CD14-positive monocyte (primary cell): ENCODE data around the gene XPR1. TPM values are rescaled to one million over a fixed set of nuclear protein-coding genes. Genes with fewer than 3 reads are reported as not detected.

ENCODE experiments used
- DNase-seq, 3 donors: peaks; one replicate each; pipeline ENCODE4 v3.0.0-alpha.2; 2011 to 2022
- H2AFZ ChIP-seq: 2 replicates; pipeline ENCODE4 v1.6.0; 2012; ENCODE audit warnings: mild to moderate bottlenecking, low read depth, low read length, inconsistent platforms; ENCODE audit not compliant: insufficient read depth, poor library complexity, severe bottlenecking
- H3K27ac ChIP-seq, 2 donors: 1 replicate in 1 of 2; 2 replicates in 1 of 2; pipeline ENCODE4 v1.5.1; 2012 to 2013; ENCODE audit warnings: low read length in 2 of 2, control low read depth in 1 of 2, inconsistent platforms in 1 of 2, low read depth in 1 of 2, mild to moderate bottlenecking in 1 of 2
- H3K27me3 ChIP-seq, 2 donors: one replicate each; pipeline versions ENCODE4 v1.6.0 to v1.6.1; 2011 to 2013; ENCODE audit warnings: low read length in 2 of 2; ENCODE audit not compliant: control insufficient read depth in 2 of 2, insufficient read depth in 2 of 2
- H3K36me3 ChIP-seq, 2 donors: replicated peaks in 1 of 2; 1 replicate in 1 of 2; 2 replicates in 1 of 2; pipeline versions ENCODE4 v1.5.1 to v1.6.1; 2012 to 2013; ENCODE audit warnings: low read length in 2 of 2, control low read depth in 1 of 2, inconsistent platforms in 1 of 2, mild to moderate bottlenecking in 1 of 2; ENCODE audit not compliant: insufficient read depth in 2 of 2, control insufficient read depth in 1 of 2
- H3K4me1 ChIP-seq, 2 donors: 1 replicate in 1 of 2; 2 replicates in 1 of 2; pipeline versions ENCODE4 v1.5.1 to v1.6.1; 2012 to 2013; ENCODE audit warnings: low read length in 2 of 2, control low read depth in 1 of 2, inconsistent platforms in 1 of 2, mild to moderate bottlenecking in 1 of 2, moderate library complexity in 1 of 2; ENCODE audit not compliant: insufficient read depth in 2 of 2, control insufficient read depth in 1 of 2
- H3K4me2 ChIP-seq: replicated peaks from 2 replicates; pipeline ENCODE3; 2012; ENCODE audit warnings: low read length, moderate library complexity, mild to moderate bottlenecking; ENCODE audit not compliant: poor library complexity, severe bottlenecking; ENCODE audit errors: extremely low read depth
- H3K4me3 ChIP-seq, 3 experiments: fragments of 200-600 bp in 1 of 3; sonication (generic) in 1 of 3; replicated peaks in 1 of 3; 1 replicate in 2 of 3; 2 replicates in 1 of 3; pipeline ENCODE4 v1.5.1; 2011 to 2013; ENCODE audit warnings: low read length in 3 of 3, mild to moderate bottlenecking in 3 of 3, control low read depth in 2 of 3, low read depth in 2 of 3, inconsistent platforms in 1 of 3, moderate library complexity in 1 of 3
- H3K79me2 ChIP-seq: 2 replicates; pipeline ENCODE4 v1.6.0; 2012; ENCODE audit warnings: mild to moderate bottlenecking, control low read depth, inconsistent platforms, low read length, moderate library complexity; ENCODE audit not compliant: insufficient read depth
- H3K9ac ChIP-seq: 2 replicates; pipeline ENCODE4 v1.6.0; 2017; ENCODE audit warnings: low read length, mild to moderate bottlenecking; ENCODE audit not compliant: insufficient read depth, poor library complexity, severe bottlenecking
- H3K9me3 ChIP-seq, 2 donors: replicated peaks in 1 of 2; 1 replicate in 1 of 2; 2 replicates in 1 of 2; pipeline versions ENCODE4 v1.5.1 to v1.6.1; 2012 to 2013; ENCODE audit warnings: low read length in 2 of 2, control low read depth in 1 of 2; ENCODE audit not compliant: control insufficient read depth in 1 of 2, insufficient read depth in 1 of 2
- H4K20me1 ChIP-seq: 2 replicates; pipeline ENCODE4 v1.6.0; 2012; ENCODE audit warnings: mild to moderate bottlenecking, low read length, control low read depth, moderate library complexity; ENCODE audit not compliant: insufficient read depth
- H3K27ac Mint-ChIP-seq, 7 donors: one replicate each; pipeline ENCODE4 v1.8.0; 2020; ENCODE audit warnings: mild to moderate bottlenecking in 7 of 7, mixed read lengths in 7 of 7, moderate library complexity in 6 of 7, inconsistent platforms in 2 of 7
- H3K27me3 Mint-ChIP-seq, 3 donors: one replicate each; pipeline ENCODE4 v1.8.0; 2021 to 2022; ENCODE audit warnings: low read depth in 3 of 3, mild to moderate bottlenecking in 3 of 3, mixed read lengths in 3 of 3, moderate library complexity in 3 of 3, inconsistent platforms in 1 of 3
- H3K36me3 Mint-ChIP-seq, 2 donors: one replicate each; pipeline ENCODE4 v1.8.0; 2020; ENCODE audit warnings: mixed read lengths in 2 of 2, inconsistent platforms in 1 of 2, mild to moderate bottlenecking in 1 of 2
- H3K4me1 Mint-ChIP-seq: one replicate; pipeline ENCODE4 v1.8.0; 2020; ENCODE audit warnings: mild to moderate bottlenecking, mixed read lengths
- H3K4me3 Mint-ChIP-seq, 2 donors: one replicate each; pipeline ENCODE4 v1.8.0; 2020; ENCODE audit warnings: mild to moderate bottlenecking in 2 of 2, mixed read lengths in 2 of 2, moderate library complexity in 1 of 2
- H3K9me3 Mint-ChIP-seq, 7 donors: one replicate each; pipeline ENCODE4 v1.8.0; 2020 to 2022; ENCODE audit warnings: mixed read lengths in 7 of 7, mild to moderate bottlenecking in 6 of 7, moderate library complexity in 6 of 7, inconsistent platforms in 2 of 7
- WGBS: methylation state at CpG from one replicate; pipeline ENCODE4 v1.1.5; 2013; ENCODE audit warnings: missing lambda C conversion rate; ENCODE audit not compliant: insufficient coverage; 5-methylcytosine and 5-hydroxymethylcytosine counted together
- intact Hi-C, 2 donors: fragments of 100-400 bp; cut with micrococcal nuclease; formaldehyde crosslinking; loops; one replicate each; pipeline versions ENCODE4 v1.15.0 to v1.15.1; 2023
- polyA plus RNA-seq, 3 donors: library from polyadenylated mRNA; depleted of rRNA in 1 of 3; unstranded in 2 of 3; stranded (reverse) in 1 of 3; fragments of 300-500 nt in 2 of 3; fragments of >200 nt in 1 of 3; fragmentation: Illumina TruSeq in 2 of 3; gene quantifications; 1 replicate in 2 of 3; 2 replicates in 1 of 3; pipeline ENCODE4 v1.2.3, GENCODE V29; 2012 to 2021
- TF ChIP-seq, protein P1 (sequence below): fragments of 200-600 bp; IDR thresholded peaks from one replicate; pipeline ENCODE4 v1.8.0; 2022; ENCODE audit warnings: antibody characterized with exemption, mild to moderate bottlenecking

The XPR1 gene
- polyA plus RNA-seq, 3 donors = 4.7 to 12.5 (median 8.7) TPM

DNA sequence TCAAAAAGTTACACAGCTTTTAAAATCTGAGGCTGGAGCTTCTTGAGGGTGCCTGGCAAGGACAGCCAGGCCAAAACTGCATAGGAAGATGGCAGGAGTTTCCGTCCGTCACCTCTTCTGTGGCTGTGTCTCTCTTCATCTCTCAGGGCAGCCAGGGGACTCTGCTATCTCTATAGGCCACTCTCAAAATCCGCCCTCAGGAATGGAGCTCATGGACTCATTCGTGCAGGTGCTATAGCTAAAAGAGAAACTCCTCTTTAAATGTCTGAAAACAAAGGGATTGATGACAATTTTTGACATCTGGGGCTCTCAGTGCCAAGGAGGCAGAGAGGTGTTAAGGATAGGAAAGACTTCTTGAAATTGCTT, 45.8 kb upstream of the XPR1 start:
- Histone ChIP-seq H3K9me3 (peaks cover 3 to 6% of the 10 kb centered on the region in 2 donors), H3K4me1 (peaks cover 0 to 3% of the 10 kb centered on the region in 2 donors), H3K27me3 (no peaks in the 10 kb centered on the region), H2AFZ (no peak overlapping the region), H4K20me1 (no peaks in the 10 kb centered on the region), H3K27ac (no peak overlapping the region), H3K79me2 (no peaks in the 10 kb centered on the region), H3K36me3 (no peaks in the 10 kb centered on the region), H3K9ac (no peak overlapping the region), H3K4me2 (no peak overlapping the region), H3K4me3 (no peak overlapping the region)
- Mint-ChIP-seq H3K4me1 (peaks cover 5% of the 10 kb centered on the region), H3K4me3 (no peak overlapping the region), H3K27ac (peak overlapping the region in 1 of 7 donors; percentile 38), H3K27me3 (peaks cover 3 to 5% (median 3%) of the 10 kb centered on the region in 3 donors), H3K36me3 (no peaks in the 10 kb centered on the region), H3K9me3 (peaks cover 0 to 17% (median 8%) of the 10 kb centered on the region in 7 donors)
- TF ChIP-seq, protein P1, sequence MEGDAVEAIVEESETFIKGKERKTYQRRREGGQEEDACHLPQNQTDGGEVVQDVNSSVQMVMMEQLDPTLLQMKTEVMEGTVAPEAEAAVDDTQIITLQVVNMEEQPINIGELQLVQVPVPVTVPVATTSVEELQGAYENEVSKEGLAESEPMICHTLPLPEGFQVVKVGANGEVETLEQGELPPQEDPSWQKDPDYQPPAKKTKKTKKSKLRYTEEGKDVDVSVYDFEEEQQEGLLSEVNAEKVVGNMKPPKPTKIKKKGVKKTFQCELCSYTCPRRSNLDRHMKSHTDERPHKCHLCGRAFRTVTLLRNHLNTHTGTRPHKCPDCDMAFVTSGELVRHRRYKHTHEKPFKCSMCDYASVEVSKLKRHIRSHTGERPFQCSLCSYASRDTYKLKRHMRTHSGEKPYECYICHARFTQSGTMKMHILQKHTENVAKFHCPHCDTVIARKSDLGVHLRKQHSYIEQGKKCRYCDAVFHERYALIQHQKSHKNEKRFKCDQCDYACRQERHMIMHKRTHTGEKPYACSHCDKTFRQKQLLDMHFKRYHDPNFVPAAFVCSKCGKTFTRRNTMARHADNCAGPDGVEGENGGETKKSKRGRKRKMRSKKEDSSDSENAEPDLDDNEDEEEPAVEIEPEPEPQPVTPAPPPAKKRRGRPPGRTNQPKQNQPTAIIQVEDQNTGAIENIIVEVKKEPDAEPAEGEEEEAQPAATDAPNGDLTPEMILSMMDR = no peak
- intact Hi-C loops = no loop called here
- DNase-seq = no peak
- 96% methylated on average over 4 of the region's 4 CpGs for WGBS

DNA sequence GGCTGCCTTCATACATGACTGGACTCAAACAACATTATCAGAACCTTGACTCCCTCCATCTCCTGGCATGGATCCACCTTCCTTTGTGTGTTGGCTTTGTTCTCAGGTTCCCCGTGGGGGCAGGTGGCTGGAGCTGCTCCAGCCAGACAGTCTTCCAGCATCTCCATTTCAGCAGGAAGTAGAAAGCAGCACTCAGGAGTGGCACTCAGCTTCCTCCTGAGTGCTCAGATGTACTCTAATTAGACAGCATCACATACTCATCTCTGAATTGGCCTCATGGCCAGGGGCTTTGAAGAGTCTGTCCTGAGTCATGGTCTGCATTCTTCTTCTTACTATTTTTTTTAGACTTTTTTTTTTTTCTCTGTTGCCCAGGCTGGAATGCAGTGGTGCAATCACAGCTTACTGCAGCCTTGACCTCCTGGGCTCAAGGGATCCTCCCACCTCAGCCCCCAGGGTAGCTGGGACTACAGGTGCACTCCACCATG, 45.1 kb upstream of the XPR1 start:
- no peaks in the 10 kb centered on the region for H3K36me3 ChIP-seq
- no peak overlapping the region for H3K4me3 ChIP-seq
- H3K79me2 ChIP-seq = no peaks in the 10 kb centered on the region
- peaks cover 2% of the 10 kb centered on the region for H3K4me1 Mint-ChIP-seq
- no CpG with 5 or more reads among the region's 1 CpG for WGBS
- intact Hi-C loops = no loop called here
- no peak for DNase-seq
- no peak overlapping the region for H2AFZ ChIP-seq
- H3K4me3 Mint-ChIP-seq = no peak overlapping the region
- TF ChIP-seq, protein P1 = no peak
- no peak overlapping the region for H3K27ac ChIP-seq
- H3K9ac ChIP-seq = no peak overlapping the region
- H3K36me3 Mint-ChIP-seq = no peaks in the 10 kb centered on the region
- peaks cover 3 to 5% (median 3%) of the 10 kb centered on the region in 3 donors for H3K27me3 Mint-ChIP-seq
- H4K20me1 ChIP-seq = no peaks in the 10 kb centered on the region
- H3K27ac Mint-ChIP-seq = peak overlapping the region in 1 of 7 donors; percentile 45
- no peak overlapping the region for H3K4me2 ChIP-seq
- peaks cover 0 to 17% (median 8%) of the 10 kb centered on the region in 7 donors for H3K9me3 Mint-ChIP-seq
- H3K9me3 ChIP-seq = peaks cover 3 to 6% of the 10 kb centered on the region in 2 donors
- peaks cover 0 to under 1% of the 10 kb centered on the region in 2 donors for H3K4me1 ChIP-seq
- H3K27me3 ChIP-seq = no peaks in the 10 kb centered on the region
